DOHH2 (cell line): ENCODE measurements around the gene MLLT10.

Source experiments
- CTCF ChIP-seq: fragments of 200-600 bp; sonication (generic); IDR thresholded peaks from one replicate; pipeline ENCODE4 v1.5.1; 2014; ENCODE audit warnings: antibody characterized with exemption, mild to moderate bottlenecking, low read depth, low read length; ENCODE audit not compliant: poor library complexity, severe bottlenecking
- EZH2phosphoT487 ChIP-seq: fragments of 200-600 bp; sonication (generic); IDR thresholded peaks from 2 replicates; pipeline ENCODE4 v1.6.1; 2017; ENCODE audit warnings: borderline replicate concordance, mild to moderate bottlenecking, antibody characterized with exemption, low read length, moderate library complexity, mixed read lengths

GRCh38 chr10:21758696-21759095 is 224.7 kb downstream of the MLLT10 start:
- TF ChIP-seq CTCF (no peak), EZH2phosphoT487 (no peak)
